PC-9 (cell line): Measurements from ENCODE around the gene SLC10A7. TPM values are rescaled to one million over a fixed set of nuclear protein-coding genes. Genes with fewer than 3 reads are reported as not detected.

ENCODE experiments used
- BruUV-seq: library from RNA; stranded (reverse); fragments of 400-500 nt; replicated peaks from 2 replicates; lab custom pipeline; 2021; lab: Mats Ljungman, UMichigan
- CTCF ChIA-PET: fragments of 300-600 bp; sonication (Branson Sonifier 250); formaldehyde crosslinking; loops from one replicate; lab custom pipeline; 2022; ENCODE audit warnings: antibody characterized with exemption; lab: Charles Lee
- POLR2A ChIA-PET: fragments of 300-600 bp; sonication (Branson Sonifier 250); formaldehyde crosslinking; loops from one replicate; lab custom pipeline; 2022; ENCODE audit warnings: antibody characterized with exemption; ENCODE audit not compliant: unreplicated experiment; lab: Charles Lee
- DNase-seq, 2 experiments: peaks; one replicate each; pipeline versions ENCODE4 v3.0.0 to v3.0.0-alpha.2; 2015 to 2022; ENCODE audit warnings: mixed read lengths in 1 of 2
- H2AFZ ChIP-seq: fragments of 200-600 bp; sonication (generic); 2 replicates; pipeline ENCODE4 v1.8.1; 2017; ENCODE audit warnings: antibody characterized with exemption
- H3F3A ChIP-seq: fragments of 200-600 bp; sonication (generic); 2 replicates; pipeline ENCODE4 v1.8.1; 2017; ENCODE audit warnings: antibody characterized with exemption, mild to moderate bottlenecking, low read depth; ENCODE audit not compliant: insufficient read depth
- H3K27ac ChIP-seq: fragments of 200-600 bp; sonication (generic); 2 replicates; pipeline ENCODE4 v1.6.1; 2016; ENCODE audit warnings: mixed run types
- H3K27me3 ChIP-seq: fragments of 200-600 bp; sonication (generic); 2 replicates; pipeline ENCODE4 v1.6.1; 2016; ENCODE audit warnings: low read depth, mixed run types; ENCODE audit not compliant: insufficient read depth
- H3K36me3 ChIP-seq: fragments of 200-600 bp; sonication (generic); 2 replicates; pipeline ENCODE4 v1.6.1; 2016; ENCODE audit warnings: low read depth, mixed run types
- H3K4me1 ChIP-seq: fragments of 200-600 bp; sonication (generic); replicated peaks from 2 replicates; pipeline ENCODE4 v1.6.1; 2016; ENCODE audit warnings: mixed run types; ENCODE audit not compliant: insufficient read depth
- H3K4me2 ChIP-seq: fragments of 200-600 bp; sonication (generic); 2 replicates; pipeline ENCODE4 v1.6.1; 2017; ENCODE audit warnings: mixed run types
- H3K4me3 ChIP-seq: fragments of 200-600 bp; sonication (generic); 2 replicates; pipeline ENCODE4 v1.6.1; 2016; ENCODE audit warnings: mixed run types
- H3K79me2 ChIP-seq: fragments of 200-600 bp; sonication (generic); 2 replicates; pipeline ENCODE4 v1.6.1; 2017; ENCODE audit warnings: low read depth, mixed run types
- H3K9me2 ChIP-seq: fragments of 200-600 bp; sonication (generic); 2 replicates; pipeline ENCODE4 v1.8.1; 2017; ENCODE audit warnings: mild to moderate bottlenecking; ENCODE audit not compliant: insufficient read depth
- H3K9me3 ChIP-seq: fragments of 200-600 bp; sonication (generic); 2 replicates; pipeline ENCODE4 v1.8.1; 2016; ENCODE audit warnings: low read depth; ENCODE audit not compliant: insufficient read depth
- H4K20me1 ChIP-seq: fragments of 200-600 bp; sonication (generic); 2 replicates; pipeline ENCODE4 v1.8.1; 2017; ENCODE audit not compliant: insufficient read depth
- EZH2 ChIP-seq: fragments of 200-600 bp; sonication (generic); IDR thresholded peaks from 2 replicates; pipeline ENCODE4 v1.8.0; 2017; ENCODE audit warnings: antibody characterized with exemption, low read depth
- intact Hi-C: fragments of 100-400 bp; cut with micrococcal nuclease; formaldehyde crosslinking; loops from one replicate; pipeline ENCODE4 v1.10.0; 2022; ENCODE audit not compliant: unreplicated experiment
- total RNA-seq: library from RNA; stranded (reverse); gene quantifications from 2 replicates; pipeline ENCODE4 v1.2.3, GENCODE V29; 2021
- TF ChIP-seq, protein P1 (sequence below): fragments of 200-600 bp; sonication (generic); conservative IDR thresholded peaks from 2 replicates; pipeline ENCODE4 v1.6.1; 2017; ENCODE audit warnings: mixed run types, antibody characterized with exemption, mild to moderate bottlenecking, moderate library complexity

Gene SLC10A7
- total RNA-seq, 1 experiment from 2014 or later = 11.4 TPM

DNA sequence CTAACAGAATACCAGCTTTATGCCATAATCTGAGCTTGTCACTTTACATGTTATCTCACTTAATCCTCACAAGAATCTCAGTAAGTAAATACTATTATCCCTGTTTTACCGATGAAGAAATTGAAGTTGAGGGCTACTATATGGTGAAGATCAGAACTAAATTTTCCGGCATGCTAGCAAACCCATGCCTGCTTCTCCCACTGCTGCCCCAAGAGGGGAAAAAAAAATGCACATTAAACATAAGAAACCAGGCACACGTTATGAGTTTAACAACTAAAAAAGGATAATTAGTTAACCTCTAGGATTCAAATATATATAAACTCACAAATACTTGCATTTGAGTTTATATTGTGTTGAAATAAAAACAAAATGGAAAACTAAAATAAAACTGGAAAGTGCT lies 10.8 kb downstream of the SLC10A7 start:
- no TSS peak for BruUV-seq
- no peak for TF ChIP-seq EZH2
- TF ChIP-seq, protein P1, sequence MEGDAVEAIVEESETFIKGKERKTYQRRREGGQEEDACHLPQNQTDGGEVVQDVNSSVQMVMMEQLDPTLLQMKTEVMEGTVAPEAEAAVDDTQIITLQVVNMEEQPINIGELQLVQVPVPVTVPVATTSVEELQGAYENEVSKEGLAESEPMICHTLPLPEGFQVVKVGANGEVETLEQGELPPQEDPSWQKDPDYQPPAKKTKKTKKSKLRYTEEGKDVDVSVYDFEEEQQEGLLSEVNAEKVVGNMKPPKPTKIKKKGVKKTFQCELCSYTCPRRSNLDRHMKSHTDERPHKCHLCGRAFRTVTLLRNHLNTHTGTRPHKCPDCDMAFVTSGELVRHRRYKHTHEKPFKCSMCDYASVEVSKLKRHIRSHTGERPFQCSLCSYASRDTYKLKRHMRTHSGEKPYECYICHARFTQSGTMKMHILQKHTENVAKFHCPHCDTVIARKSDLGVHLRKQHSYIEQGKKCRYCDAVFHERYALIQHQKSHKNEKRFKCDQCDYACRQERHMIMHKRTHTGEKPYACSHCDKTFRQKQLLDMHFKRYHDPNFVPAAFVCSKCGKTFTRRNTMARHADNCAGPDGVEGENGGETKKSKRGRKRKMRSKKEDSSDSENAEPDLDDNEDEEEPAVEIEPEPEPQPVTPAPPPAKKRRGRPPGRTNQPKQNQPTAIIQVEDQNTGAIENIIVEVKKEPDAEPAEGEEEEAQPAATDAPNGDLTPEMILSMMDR = no peak
- no peak overlapping the region for H2AFZ ChIP-seq
- no peak overlapping the region for H3K4me3 ChIP-seq
- no peaks in the 10 kb centered on the region for H3K4me1 ChIP-seq
- H3K9me3 ChIP-seq = no peaks in the 10 kb centered on the region
- no peak for DNase-seq
- intact Hi-C loops = no loop called here
- CTCF ChIA-PET = no interaction called here
- no peaks in the 10 kb centered on the region for H3K9me2 ChIP-seq
- H3K36me3 ChIP-seq = no peaks in the 10 kb centered on the region
- POLR2A ChIA-PET = no interaction called here
- no peak overlapping the region for H3K27ac ChIP-seq
- no peaks in the 10 kb centered on the region for H4K20me1 ChIP-seq
- no peaks in the 10 kb centered on the region for H3F3A ChIP-seq
- no peaks in the 10 kb centered on the region for H3K27me3 ChIP-seq
- H3K4me2 ChIP-seq = no peak overlapping the region
- H3K79me2 ChIP-seq = no peaks in the 10 kb centered on the region

DNA sequence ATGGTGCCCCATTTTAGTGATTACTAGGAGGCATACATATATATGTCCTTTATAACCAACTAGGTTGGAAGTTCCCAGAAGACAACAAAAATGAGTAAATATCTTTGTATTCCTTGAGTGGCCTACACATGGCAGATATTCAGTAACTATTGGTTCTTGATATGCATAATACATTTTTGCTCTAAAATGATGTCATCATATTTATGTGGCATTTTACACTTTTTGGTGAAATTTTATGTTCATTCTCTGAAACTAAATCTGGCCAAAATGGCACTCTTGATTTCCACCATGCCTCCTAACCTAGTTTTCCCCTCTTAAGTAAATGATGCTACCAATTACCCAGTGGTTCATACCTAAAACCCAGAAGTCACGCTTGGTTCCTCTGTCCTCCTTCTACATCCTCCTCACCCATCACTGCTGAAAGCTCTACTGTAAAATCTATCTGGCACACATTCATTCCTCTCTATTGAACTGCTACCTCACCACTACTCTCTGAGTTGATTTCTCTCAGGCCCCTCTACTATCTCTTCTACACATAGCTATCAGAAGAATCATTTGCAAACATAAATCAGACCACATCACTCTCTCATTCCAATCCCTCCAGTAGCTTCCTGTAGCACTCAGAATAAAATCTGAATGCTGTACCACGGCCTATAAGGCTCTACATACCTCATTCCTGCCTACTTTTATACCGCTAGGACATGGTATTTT lies 13.4 kb downstream of the SLC10A7 start:
- CTCF ChIA-PET = no interaction called here
- no TSS peak for BruUV-seq

DNA sequence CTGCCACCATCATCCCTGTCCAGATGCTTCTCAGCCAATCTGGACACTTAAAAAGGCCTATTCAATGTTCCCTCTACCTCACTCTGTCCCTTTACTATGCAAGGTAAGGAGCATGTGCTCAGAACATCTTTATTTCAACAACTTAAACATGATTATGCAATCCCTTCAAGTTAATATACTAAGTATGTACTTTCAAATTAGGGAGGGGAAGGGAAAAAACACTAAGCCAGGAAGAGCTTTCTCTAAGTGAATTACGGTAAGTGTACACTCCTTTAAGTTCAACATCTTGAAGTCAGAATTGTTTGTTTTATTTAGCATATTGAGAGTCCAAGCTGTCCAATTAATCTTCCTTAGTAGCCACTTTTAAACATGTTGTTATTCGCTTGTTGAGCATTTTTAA lies 14.1 kb downstream of the SLC10A7 start:
- Histone ChIP-seq H3K4me1 (no peaks in the 10 kb centered on the region), H3K9me2 (no peaks in the 10 kb centered on the region), H3K36me3 (no peaks in the 10 kb centered on the region), H3K9me3 (no peaks in the 10 kb centered on the region), H3K4me3 (no peak overlapping the region), H2AFZ (no peak overlapping the region), H3K79me2 (no peaks in the 10 kb centered on the region), H3F3A (no peaks in the 10 kb centered on the region), H3K4me2 (no peak overlapping the region), H3K27ac (no peak overlapping the region), H3K27me3 (no peaks in the 10 kb centered on the region), H4K20me1 (no peaks in the 10 kb centered on the region)
- intact Hi-C loops = no loop called here
- POLR2A ChIA-PET = no interaction called here
- BruUV-seq = no TSS peak
- CTCF ChIA-PET = no interaction called here
- TF ChIP-seq, protein P1 = no peak
- no peak for TF ChIP-seq EZH2
- DNase-seq = no peak

More for the DNA sequence above, 13.4 kb downstream of the SLC10A7 start:
- TF ChIP-seq, protein P1 = no peak
- no peak for TF ChIP-seq EZH2
- H3K9me2 ChIP-seq = no peaks in the 10 kb centered on the region
- no peaks in the 10 kb centered on the region for H3K4me1 ChIP-seq
- H4K20me1 ChIP-seq = no peaks in the 10 kb centered on the region
- H3K27ac ChIP-seq = no peak overlapping the region
- H3K9me3 ChIP-seq = no peaks in the 10 kb centered on the region
- intact Hi-C loops = no loop called here
- no peaks in the 10 kb centered on the region for H3F3A ChIP-seq
- no peak for DNase-seq
- H3K79me2 ChIP-seq = no peaks in the 10 kb centered on the region
- H2AFZ ChIP-seq = no peak overlapping the region
- H3K27me3 ChIP-seq = no peaks in the 10 kb centered on the region
- no peak overlapping the region for H3K4me3 ChIP-seq
- H3K36me3 ChIP-seq = no peaks in the 10 kb centered on the region
- no peak overlapping the region for H3K4me2 ChIP-seq
- POLR2A ChIA-PET = no interaction called here
